Activated naive CD4-positive, alpha-beta T cell treated with anti-CD3 and anti-CD28 coated beads, Interleukin-2, amount 10 ng/mL, durations not matched to agents 7 days and 5 days (primary cell): ENCODE measurements around the gene SAA2.
"Not testable (repeated sequence)": the region's sequence is repeated elsewhere in the genome, so short reads cannot be mapped to it uniquely, and the experiment has no call there.

Experiments
- CTCF ChIA-PET: fragments of 350-600 bp; sonication (Branson Sonifier 250); formaldehyde crosslinking; loops from one replicate; lab custom pipeline; 2021; ENCODE audit warnings: antibody characterized with exemption; lab: Charles Lee
- DNase-seq: peaks from one replicate; pipeline ENCODE4 v3.0.0-alpha.2; 2020
- H3K27ac Mint-ChIP-seq: one replicate; pipeline ENCODE4 v1.8.0; 2021; ENCODE audit warnings: mild to moderate bottlenecking, moderate library complexity, mixed read lengths
- H3K27me3 Mint-ChIP-seq: one replicate; pipeline ENCODE4 v1.8.0; 2021; ENCODE audit warnings: mild to moderate bottlenecking, mixed read lengths
- H3K36me3 Mint-ChIP-seq: one replicate; pipeline ENCODE4 v1.8.0; 2021; ENCODE audit warnings: mixed read lengths
- H3K4me1 Mint-ChIP-seq: one replicate; pipeline ENCODE4 v1.8.0; 2021; ENCODE audit warnings: mixed read lengths
- H3K4me3 Mint-ChIP-seq: one replicate; pipeline ENCODE4 v1.8.0; 2021; ENCODE audit warnings: mild to moderate bottlenecking, moderate library complexity, mixed read lengths
- H3K9me3 Mint-ChIP-seq: one replicate; pipeline ENCODE4 v1.8.0; 2021; ENCODE audit warnings: mixed read lengths

Gene SAA2

DNA sequence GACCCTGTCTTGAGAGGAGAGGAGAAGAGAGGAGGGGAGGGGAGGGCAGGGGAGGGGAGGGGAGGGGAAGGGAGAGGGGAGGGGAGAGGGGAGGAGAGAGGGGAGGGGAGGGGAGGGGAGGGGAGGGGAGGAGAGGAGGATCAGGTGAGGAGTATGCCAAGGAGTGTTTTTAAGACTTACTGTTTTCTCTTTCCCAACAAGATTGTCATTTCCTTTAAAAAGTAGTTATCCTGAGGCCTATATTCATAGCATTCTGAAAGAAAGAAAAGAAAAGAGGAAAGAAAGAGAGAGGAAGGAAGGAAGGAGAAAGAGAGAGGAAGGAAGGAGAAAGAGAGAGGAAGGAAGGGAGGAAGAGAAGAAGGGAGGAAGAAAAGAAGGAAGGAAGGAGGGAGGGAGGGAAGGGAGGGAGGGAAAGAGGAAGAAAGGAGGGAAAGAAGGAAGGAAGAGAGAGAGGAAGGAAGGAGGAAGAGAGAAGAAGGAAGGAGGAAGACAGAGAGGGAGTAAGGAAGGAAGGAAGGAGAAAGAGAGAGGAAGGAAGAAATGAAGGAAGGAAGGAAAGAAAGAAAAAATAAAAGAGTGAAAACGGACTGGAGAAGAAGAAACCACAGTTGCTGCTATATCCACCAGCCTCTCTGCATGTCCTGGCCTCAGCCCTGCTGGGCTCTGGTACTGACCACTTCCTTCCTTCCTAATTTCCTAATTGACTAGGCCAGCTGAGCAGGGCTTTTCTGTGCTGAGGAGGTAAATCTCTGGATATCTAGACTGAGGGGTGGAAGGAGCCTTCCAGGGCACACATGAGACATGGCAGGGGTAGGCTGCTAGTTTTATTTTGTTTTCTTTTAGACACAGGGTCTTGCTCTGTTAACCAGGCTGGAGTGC lies 16.4 kb upstream of the SAA2 start:
- H3K4me3 Mint-ChIP-seq: no peak overlapping the region
- H3K36me3 Mint-ChIP-seq: no peaks in the 10 kb centered on the region
- H3K27ac Mint-ChIP-seq: no peak overlapping the region
- CTCF ChIA-PET: no interaction called here
- H3K4me1 Mint-ChIP-seq: peaks cover 18% of the 10 kb centered on the region
- DNase-seq: no peak
- H3K9me3 Mint-ChIP-seq: no peaks in the 10 kb centered on the region
- peaks cover 22% of the 10 kb centered on the region for H3K27me3 Mint-ChIP-seq

DNA sequence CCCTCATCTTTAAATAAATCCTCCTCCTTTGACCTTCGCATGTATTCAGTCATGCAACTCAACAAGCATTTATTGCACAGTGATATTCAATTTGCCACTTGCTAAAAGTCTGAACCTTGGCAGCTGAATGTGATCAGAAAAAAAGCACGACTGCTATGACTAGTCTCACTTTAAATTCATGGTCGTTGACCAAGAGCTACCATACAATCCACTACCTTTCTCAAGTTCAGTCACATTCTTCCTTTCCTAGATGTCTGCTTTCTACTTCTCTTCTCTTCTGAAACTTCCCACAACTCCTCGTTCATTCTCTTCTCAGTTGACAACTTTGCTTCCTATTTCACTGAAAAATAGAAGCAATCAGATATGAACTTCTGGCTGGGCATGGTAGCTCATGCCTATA lies 15.6 kb upstream of the SAA2 start:
- Mint-ChIP-seq H3K27ac (no peak overlapping the region), H3K4me3 (no peak overlapping the region), H3K4me1 (peaks cover 18% of the 10 kb centered on the region), H3K36me3 (no peaks in the 10 kb centered on the region), H3K27me3 (peaks cover 22% of the 10 kb centered on the region), H3K9me3 (no peaks in the 10 kb centered on the region)
- DNase-seq: no peak
- CTCF ChIA-PET: interaction anchor here (0.6 kb wide), 1 partner anchor 20 kb away, joined by 3 read pairs; no protein-coding TSS in a partner anchor

DNA sequence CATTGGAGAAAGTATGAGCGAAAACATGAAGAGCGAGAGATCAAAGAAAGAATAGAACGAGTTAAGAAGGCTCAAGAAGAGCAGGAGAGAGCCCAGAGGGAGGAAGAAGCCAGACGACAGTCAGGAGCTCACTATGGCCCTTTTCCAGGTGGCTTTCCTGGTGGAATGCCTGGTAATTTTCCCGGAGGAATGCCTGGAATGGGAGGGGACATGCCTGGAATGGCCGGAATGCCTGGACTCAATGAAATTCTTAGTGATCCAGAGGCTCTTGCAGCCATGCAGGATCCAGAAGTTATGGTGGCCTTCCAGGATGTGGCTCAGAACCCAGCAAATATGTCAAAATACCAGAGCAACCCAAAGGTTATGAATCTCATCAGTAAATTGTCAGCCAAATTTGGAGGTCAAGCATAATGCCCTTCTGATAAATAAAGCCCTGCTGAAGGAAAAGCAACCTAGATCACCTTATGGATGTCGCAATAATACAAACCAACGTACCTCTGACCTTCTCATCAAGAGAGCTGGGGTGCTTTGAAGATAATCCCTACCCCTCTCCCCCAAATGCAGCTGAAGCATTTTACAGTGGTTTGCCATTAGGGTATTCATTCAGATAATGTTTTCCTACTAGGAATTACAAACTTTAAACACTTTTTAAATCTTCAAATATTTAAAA lies 14.3 kb upstream of the SAA2 start:
- H3K4me3 Mint-ChIP-seq, H3K27ac Mint-ChIP-seq, CTCF ChIA-PET, H3K36me3 Mint-ChIP-seq, DNase-seq, H3K9me3 Mint-ChIP-seq: not testable (repeated sequence)
- Mint-ChIP-seq H3K27me3 (peaks cover 21% of the 10 kb centered on the region), H3K4me1 (peaks cover 14% of the 10 kb centered on the region)

DNA sequence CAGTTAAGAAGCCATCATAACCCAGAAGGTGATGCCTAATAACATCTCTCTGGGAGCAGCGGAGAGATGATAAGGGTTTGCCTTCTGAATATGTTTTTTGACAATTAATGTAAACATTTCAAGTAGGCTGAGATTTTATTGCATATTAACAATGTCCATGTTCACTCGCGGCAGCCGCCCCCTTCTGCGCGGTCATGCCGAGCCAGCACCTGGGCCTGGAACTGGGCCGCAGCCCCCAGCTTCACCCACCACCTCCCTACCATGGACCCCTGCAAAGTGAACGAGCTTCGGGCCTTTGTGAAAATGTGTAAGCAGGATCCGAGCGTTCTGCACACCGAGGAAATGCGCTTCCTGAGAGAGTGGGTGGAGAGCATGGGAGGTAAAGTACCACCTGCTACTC lies 13.3 kb upstream of the SAA2 start:
- Mint-ChIP-seq H3K4me1 (peaks cover 10% of the 10 kb centered on the region), H3K4me3 (no peak overlapping the region), H3K9me3 (no peaks in the 10 kb centered on the region), H3K36me3 (no peaks in the 10 kb centered on the region), H3K27ac (no peak overlapping the region), H3K27me3 (peaks cover 20% of the 10 kb centered on the region)
- no peak for DNase-seq
- CTCF ChIA-PET: no interaction called here

DNA sequence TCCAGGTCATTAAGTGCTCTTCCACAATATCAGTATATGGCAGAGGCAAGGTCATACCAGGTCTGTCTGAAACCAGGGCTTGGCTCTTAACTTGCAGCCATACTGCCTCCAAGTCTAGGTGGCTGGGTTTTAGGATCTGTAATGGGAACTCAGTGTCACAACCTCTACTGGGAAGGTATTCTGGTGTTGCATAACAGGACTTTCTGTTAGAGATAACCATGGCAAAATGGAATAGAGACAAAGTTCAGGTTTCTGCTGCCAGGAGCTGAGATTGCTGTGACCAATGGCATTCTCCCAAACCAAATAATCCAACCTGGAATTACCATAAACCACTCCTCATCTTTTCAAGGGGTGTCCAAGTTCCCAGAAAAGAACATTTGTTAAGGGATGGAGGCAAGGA lies 10.8 kb upstream of the SAA2 start:
- no peak overlapping the region for H3K27ac Mint-ChIP-seq
- H3K4me3 Mint-ChIP-seq: no peak overlapping the region
- CTCF ChIA-PET: interaction anchor here (2.8 kb wide), 1 partner anchor 15 kb away, joined by 10 read pairs; no protein-coding TSS in a partner anchor
- peaks cover 5% of the 10 kb centered on the region for H3K4me1 Mint-ChIP-seq
- no peaks in the 10 kb centered on the region for H3K36me3 Mint-ChIP-seq
- H3K27me3 Mint-ChIP-seq: peaks cover 18% of the 10 kb centered on the region
- no peaks in the 10 kb centered on the region for H3K9me3 Mint-ChIP-seq
- no peak for DNase-seq

DNA sequence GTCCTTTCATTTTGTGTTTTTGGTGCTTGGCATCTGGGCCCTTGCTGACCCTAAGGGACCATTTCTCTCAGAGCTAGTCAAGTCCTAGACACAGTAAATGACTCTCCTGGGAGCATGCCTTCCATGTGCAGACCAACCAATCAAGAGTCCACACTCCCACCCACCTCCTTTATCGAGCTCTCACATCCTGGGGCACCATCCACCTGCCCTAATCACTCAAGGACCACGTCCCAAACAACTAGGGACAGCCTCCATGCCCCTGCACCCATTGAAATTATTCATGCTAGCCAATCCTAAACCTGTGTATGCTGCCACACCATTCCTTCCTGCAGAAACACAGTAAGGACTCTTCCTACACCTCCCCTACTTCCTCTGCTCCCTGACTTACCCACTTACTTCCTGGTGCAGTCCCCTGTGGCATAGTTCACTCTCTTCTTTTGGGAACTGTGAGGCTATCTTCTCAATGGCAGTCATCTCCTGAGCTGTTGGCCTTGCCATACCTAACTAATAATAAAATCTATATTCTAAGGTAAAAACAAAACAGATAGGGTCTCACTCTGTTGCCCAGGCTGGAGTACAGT lies 6.4 kb upstream of the SAA2 start:
- Mint-ChIP-seq H3K36me3 (no peaks in the 10 kb centered on the region), H3K27me3 (peaks cover 32% of the 10 kb centered on the region), H3K4me3 (no peak overlapping the region), H3K9me3 (no peaks in the 10 kb centered on the region), H3K4me1 (peaks cover 3% of the 10 kb centered on the region), H3K27ac (no peak overlapping the region)
- CTCF ChIA-PET: interaction anchor here (1.4 kb wide), 1 partner anchor 11 kb away, joined by 4 read pairs; no protein-coding TSS in a partner anchor
- DNase-seq: no peak

DNA sequence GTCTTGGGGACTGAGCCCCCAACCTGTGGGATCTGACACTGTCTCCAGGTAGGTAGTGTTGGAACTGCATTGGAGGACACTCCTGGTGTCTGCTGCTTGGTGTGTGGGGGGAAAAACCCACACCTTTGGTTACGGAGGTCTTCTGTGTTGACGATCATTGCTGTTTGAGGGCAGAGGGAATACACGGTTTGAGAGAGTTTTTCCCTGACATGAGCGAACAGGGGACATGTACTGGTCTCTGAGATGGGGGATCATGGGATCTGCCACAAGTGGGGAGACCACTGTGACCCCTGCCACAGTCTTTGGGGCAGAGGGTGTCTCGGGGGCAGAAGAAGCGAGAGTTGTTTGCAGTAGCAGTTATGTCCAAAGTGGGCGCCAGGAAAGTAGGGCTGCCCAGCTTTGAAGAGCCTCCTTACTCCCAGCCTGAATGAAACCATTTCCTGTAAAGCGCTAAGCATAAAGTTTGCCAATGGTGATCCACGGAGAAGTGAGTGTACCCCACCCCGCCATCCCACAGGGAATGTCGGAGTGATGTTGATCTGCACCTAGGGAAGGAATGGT lies 5.4 kb upstream of the SAA2 start:
- CTCF ChIA-PET: interaction anchor here (1.6 kb wide), 1 partner anchor 10 kb away, joined by 7 read pairs; no protein-coding TSS in a partner anchor
- DNase-seq: no peak
- no peaks in the 10 kb centered on the region for H3K9me3 Mint-ChIP-seq
- H3K27me3 Mint-ChIP-seq: peaks cover 37% of the 10 kb centered on the region
- H3K4me1 Mint-ChIP-seq: peaks cover 3% of the 10 kb centered on the region
- H3K27ac Mint-ChIP-seq: no peak overlapping the region
- H3K36me3 Mint-ChIP-seq: no peaks in the 10 kb centered on the region
- H3K4me3 Mint-ChIP-seq: no peak overlapping the region

DNA sequence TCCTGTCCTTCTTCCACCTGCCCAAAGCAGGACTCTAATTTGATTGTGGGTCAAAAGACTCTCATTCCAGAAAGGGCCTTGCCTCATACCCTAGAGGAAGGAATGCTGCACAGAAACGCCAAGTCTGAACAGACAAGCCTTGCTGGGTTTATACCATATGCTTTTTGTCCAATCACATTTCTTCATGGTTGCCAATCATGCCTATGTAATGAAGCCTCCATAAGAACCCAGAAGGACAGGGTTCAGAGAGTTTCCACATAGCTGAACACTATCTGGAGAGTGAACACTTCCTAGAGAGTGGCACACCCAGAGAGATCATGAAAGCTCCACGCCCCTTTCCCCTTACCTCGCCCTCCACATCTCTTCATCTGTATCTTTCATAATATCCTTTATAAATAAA lies 4.8 kb upstream of the SAA2 start:
- Mint-ChIP-seq H3K9me3 (no peaks in the 10 kb centered on the region), H3K27ac (no peak overlapping the region), H3K27me3 (peaks cover 41% of the 10 kb centered on the region), H3K36me3 (no peaks in the 10 kb centered on the region), H3K4me1 (peaks cover 3% of the 10 kb centered on the region), H3K4me3 (no peak overlapping the region)
- CTCF ChIA-PET: interaction anchor here (1.6 kb wide), 1 partner anchor 9 kb away, joined by 7 read pairs; no protein-coding TSS in a partner anchor
- DNase-seq: no peak

DNA sequence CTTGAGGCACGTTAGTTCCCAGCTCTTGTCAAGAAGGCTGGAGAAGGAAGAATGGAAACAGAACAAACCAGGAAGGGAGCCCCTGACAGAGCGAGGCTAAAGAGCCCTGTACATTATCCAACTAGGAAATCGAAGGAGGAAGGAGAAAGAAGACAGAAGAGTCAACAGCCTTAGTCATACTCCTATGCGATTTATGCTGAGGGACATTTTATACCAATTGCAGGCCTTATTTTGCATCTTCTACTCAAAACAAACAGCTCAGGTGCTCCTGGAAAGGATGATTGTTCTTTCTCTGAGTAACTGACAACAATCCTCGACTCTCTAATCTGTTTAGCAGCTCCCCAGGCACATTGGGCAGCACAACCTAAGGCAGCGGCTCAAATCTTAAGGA lies 1.3 kb downstream of the SAA2 start:
- not testable (repeated sequence) for H3K4me3 Mint-ChIP-seq, H3K9me3 Mint-ChIP-seq, H3K36me3 Mint-ChIP-seq, DNase-seq
- Mint-ChIP-seq H3K27me3 (peaks cover 24% of the 10 kb centered on the region), H3K27ac (peak overlapping the region; percentile 83), H3K4me1 (peaks cover 32% of the 10 kb centered on the region)
- CTCF ChIA-PET: interaction anchor here (2.0 kb wide), 1 partner anchor 74 kb away, joined by 4 read pairs; the partner anchor contains the start of genes GTF2H1 and HPS5

DNA sequence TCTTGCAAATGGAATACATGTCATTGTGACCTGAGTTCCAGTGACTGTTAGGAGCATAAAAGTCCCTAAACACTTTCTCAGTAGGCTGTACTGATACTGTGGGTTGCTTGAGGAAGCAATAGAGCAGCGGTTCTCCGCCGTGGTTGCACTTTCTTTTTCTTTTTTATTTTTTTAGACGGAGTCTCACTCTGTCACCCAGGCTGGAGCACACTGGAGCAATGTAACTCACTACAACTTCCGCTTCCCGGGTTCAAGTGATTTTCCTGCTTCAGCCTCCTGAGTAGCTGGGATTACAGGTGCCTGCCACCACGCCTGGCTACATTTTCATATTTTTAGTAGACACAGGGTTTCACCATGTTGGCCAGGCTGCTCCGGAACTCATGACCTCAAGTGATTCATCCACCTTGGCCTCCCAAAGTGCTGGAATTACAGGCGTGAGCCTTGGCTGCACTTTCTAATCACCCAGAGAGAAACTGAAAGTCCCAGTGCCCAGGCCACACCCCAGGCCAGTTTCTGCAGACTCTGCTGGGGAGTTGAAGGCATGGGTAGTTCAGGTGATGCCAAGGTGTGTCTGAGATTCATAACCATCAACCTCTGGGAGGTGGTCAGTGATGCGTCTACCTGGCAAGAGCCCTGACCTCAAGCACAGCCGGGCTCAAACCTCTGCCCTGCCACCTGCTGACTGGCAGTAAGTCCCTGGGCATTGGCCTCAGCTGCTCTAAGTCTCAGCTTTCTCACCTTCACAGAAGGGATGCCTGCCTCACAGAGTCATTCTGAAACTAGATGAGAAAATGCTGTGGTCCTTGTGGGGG lies 1.9 kb downstream of the SAA2 start:
- Mint-ChIP-seq H3K27ac (peak overlapping the region; percentile 83), H3K27me3 (peaks cover 22% of the 10 kb centered on the region), H3K4me3 (peak overlapping the region; percentile 48), H3K4me1 (peaks cover 32% of the 10 kb centered on the region)
- CTCF ChIA-PET: interaction anchor here (0.9 to 2.0 kb wide), 4 partner anchors 75 to 516 kb away, joined by 3 to 4 read pairs (median 4); partner anchors contain the start of genes GTF2H1 and HPS5
- not testable (repeated sequence) for H3K9me3 Mint-ChIP-seq, H3K36me3 Mint-ChIP-seq
- peak; percentile 46 for DNase-seq

DNA sequence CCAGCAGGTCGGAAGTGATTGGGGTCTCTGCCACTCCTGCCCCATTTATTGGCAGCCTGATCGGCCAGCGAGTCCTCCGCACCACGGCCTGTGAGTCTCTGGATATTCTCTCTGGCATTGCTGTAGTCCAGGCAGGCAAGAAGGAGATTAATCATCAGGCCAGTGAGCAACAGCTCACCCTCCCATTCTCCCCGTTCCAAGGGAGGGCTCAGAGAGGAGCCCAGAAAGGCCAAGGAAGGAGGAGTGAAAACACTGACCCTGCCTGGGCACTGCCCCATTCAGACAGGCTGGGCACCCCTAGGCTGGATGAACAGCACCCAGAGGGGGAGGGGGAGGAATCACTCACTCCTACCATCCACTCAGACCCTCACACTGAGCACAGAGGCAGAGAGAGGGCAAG lies 3.1 kb downstream of the SAA2 start:
- Mint-ChIP-seq H3K27ac (no peak overlapping the region), H3K36me3 (no peaks in the 10 kb centered on the region), H3K9me3 (no peaks in the 10 kb centered on the region), H3K4me3 (no peak overlapping the region), H3K4me1 (peaks cover 32% of the 10 kb centered on the region), H3K27me3 (peaks cover 18% of the 10 kb centered on the region)
- CTCF ChIA-PET: interaction anchor here (0.6 to 3.0 kb wide), 8 partner anchors 14 to 517 kb away, joined by 3 to 15 read pairs (median 5); partner anchors contain the start of genes GTF2H1 and HPS5
- no peak for DNase-seq

DNA sequence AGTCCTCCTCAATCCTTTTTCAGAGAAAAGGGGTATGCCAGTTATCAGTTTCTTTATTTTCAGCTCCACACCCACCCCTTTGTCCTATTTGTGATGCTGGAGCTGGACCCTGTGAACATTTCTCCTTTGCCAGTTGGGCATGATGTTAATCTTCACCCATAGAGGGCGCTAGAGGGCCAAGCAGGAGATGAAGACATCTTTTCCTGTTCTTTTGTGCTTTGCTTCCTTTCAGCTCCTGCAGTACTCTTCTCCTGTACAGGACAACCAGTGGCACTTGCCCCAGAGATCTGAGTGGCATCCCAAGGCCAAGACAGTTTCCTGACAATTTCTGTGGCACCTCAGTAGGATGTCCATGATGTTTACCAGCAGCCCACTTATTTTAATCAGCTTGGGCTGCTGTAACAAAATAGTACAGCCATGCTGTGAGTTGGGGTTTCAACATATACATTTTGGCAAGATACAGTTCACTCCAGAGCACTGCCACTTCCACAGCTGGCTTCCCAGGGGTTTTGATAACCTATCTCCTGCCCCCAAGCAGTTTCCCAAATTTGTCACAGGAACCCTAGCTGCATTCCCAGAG lies 4.6 kb downstream of the SAA2 start:
- Mint-ChIP-seq H3K9me3 (no peaks in the 10 kb centered on the region), H3K27me3 (peaks cover 23% of the 10 kb centered on the region), H3K4me1 (peaks cover 32% of the 10 kb centered on the region), H3K4me3 (no peak overlapping the region), H3K36me3 (no peaks in the 10 kb centered on the region), H3K27ac (peak overlapping the region; percentile 58)
- peak; percentile 81 for DNase-seq
- CTCF ChIA-PET: interaction anchor here (0.6 to 3.0 kb wide), 53 partner anchors 9 to 531 kb away, joined by 3 to 15 read pairs (median 4); partner anchors contain the start of genes LDHA, SAAL1, SPTY2D1 and TMEM86A

DNA sequence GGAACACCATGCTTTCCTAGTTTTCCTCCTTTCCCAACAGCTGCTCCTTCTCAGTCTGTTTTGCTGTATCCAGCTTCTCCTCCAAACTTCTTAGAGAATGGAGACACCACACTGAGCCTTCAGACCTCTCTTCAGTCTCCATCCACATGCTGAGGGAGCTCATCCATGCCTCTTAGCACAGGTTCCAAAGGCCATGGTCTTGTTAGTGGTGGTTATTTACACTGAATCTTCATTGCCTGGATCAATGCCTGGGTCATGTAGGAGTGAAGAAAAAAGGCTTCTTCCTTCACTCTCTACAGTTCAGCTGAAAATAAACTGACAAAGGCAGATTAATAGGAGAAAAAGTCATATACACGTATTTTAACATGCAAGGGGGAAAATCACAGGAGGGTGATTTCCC lies 8.8 kb downstream of the SAA2 start:
- Mint-ChIP-seq H3K27me3 (peaks cover 42% of the 10 kb centered on the region), H3K9me3 (no peaks in the 10 kb centered on the region), H3K27ac (no peak overlapping the region), H3K36me3 (no peaks in the 10 kb centered on the region), H3K4me1 (peaks cover 8% of the 10 kb centered on the region), H3K4me3 (no peak overlapping the region)
- no peak for DNase-seq
- CTCF ChIA-PET: interaction anchor here (2.2 kb wide), 1 partner anchor 124 kb away, joined by 6 read pairs; no protein-coding TSS in a partner anchor
